ENCODE results near the gene NLGN3. TPM values are rescaled to one million over a fixed set of nuclear protein-coding genes. Genes with fewer than 3 reads are reported as not detected.
A peak's percentile ranks its signal among the peaks of the same experiment; 100 is the strongest.

Gene NLGN3
- total RNA-seq, 2 experiments from 2014 or later: 3.4 to 4.3 TPM

- H3K27ac Mint-ChIP-seq: peak overlapping the region; percentile 94
- peak overlapping the region; percentile 83 for H3K4me3 ChIP-seq (ENCODE audit: low read length)
- H3K4me1 Mint-ChIP-seq (ENCODE audit: low read depth): peaks cover 42% of the 10 kb centered on the region
Observed at GRCh38 chrX:71117358-71117757, 27.3 kb upstream of the NLGN3 start.

GRCh38 chrX:71118032-71118984 is 26.3 kb upstream of the NLGN3 start, which contains the start of gene MED12:
TSS of gene MED12 (plus strand) at chrX:71118596. CDS start at chrX:71118755, 159 bp downstream.
- ChIA-PET CTCF (interaction anchor here (1.0 to 2.3 kb wide), 3 partner anchors 10 to 19 kb away, joined by 4 to 10 read pairs (median 4); no protein-coding TSS in a partner anchor), POLR2A (interaction anchor here (1.0 to 4.4 kb wide), 13 partner anchors 8 to 414 kb away, joined by 3 to 73 read pairs (median 9); partner anchors contain the start of genes CXorf65, FOXO4, IL2RG and NONO)
- ATAC-seq (ENCODE audit: poor library complexity): peak; percentile 95
- H3K27ac Mint-ChIP-seq: peak within 1 kb of the TSS; percentile 94
- H3K27me3 Mint-ChIP-seq: no peaks in the 10 kb centered on the region
- Histone ChIP-seq H3K36me3 (ENCODE audit: insufficient read depth, low read length) (peaks cover 33% of the 10 kb centered on the region), H3K27me3 (ENCODE audit: control insufficient read depth in 1 of 2, insufficient read depth in 2 of 2, low read length in 2 of 2) (no peaks in the 10 kb centered on the region), H3K27ac (ENCODE audit: low read depth in 1 of 2, low read length in 2 of 2) (peak within 1 kb of the TSS; percentile 77 to 86), H3K4me3 (ENCODE audit: low read length) (peak within 1 kb of the TSS; percentile 83), H3K9me3 (ENCODE audit: control insufficient read depth in 1 of 2, insufficient read depth in 1 of 2, low read length in 2 of 2) (no peaks in the 10 kb centered on the region), H3K4me1 (ENCODE audit: insufficient read depth, low read length) (peaks cover 40% of the 10 kb centered on the region)
- DNase-seq: peak; percentile 63 to 89 (median 76)
- H3K36me3 Mint-ChIP-seq (ENCODE audit: low read depth): peaks cover 34% of the 10 kb centered on the region
- TF ChIP-seq CTCF (IDR thresholded peaks at IDR 0.05): no peak
- H3K4me3 Mint-ChIP-seq: peak within 1 kb of the TSS; percentile 93
- intact Hi-C loops (cut with DNase I, micrococcal nuclease): no loop called here
- H3K9me3 Mint-ChIP-seq: no peaks in the 10 kb centered on the region
- H3K4me1 Mint-ChIP-seq (ENCODE audit: low read depth): peaks cover 36% of the 10 kb centered on the region

More at GRCh38 chrX:71117358-71117757, 27.3 kb upstream of the NLGN3 start:
- Histone ChIP-seq H3K27ac (ENCODE audit: low read depth in 1 of 2, low read length in 2 of 2) (peak overlapping the region; percentile 40 to 86), H3K9me3 (ENCODE audit: control insufficient read depth in 1 of 2, insufficient read depth in 1 of 2, low read length in 2 of 2) (no peaks in the 10 kb centered on the region), H3K36me3 (ENCODE audit: insufficient read depth, low read length) (peaks cover 24% of the 10 kb centered on the region), H3K4me1 (ENCODE audit: insufficient read depth, low read length) (peaks cover 48% of the 10 kb centered on the region), H3K27me3 (ENCODE audit: control insufficient read depth in 1 of 2, insufficient read depth in 2 of 2, low read length in 2 of 2) (no peaks in the 10 kb centered on the region)
- Mint-ChIP-seq H3K9me3 (no peaks in the 10 kb centered on the region), H3K36me3 (ENCODE audit: low read depth) (peaks cover 25% of the 10 kb centered on the region), H3K27me3 (no peaks in the 10 kb centered on the region), H3K4me3 (peak overlapping the region; percentile 45)
- no peak for TF ChIP-seq CTCF (IDR thresholded peaks at IDR 0.05)
- ChIA-PET CTCF (interaction anchor here (1.6 to 2.3 kb wide), 2 partner anchors 11 to 18 kb away, joined by 4 to 10 read pairs; no protein-coding TSS in a partner anchor), POLR2A (interaction anchor here (1.0 to 4.4 kb wide), 6 partner anchors 12 to 249 kb away, joined by 3 to 73 read pairs (median 21); partner anchors contain the start of genes CXorf65, FOXO4, NONO and TAF1)
- intact Hi-C loops (cut with DNase I, micrococcal nuclease): no loop called here
- DNase-seq (no peak), ATAC-seq (ENCODE audit: poor library complexity) (no peak)

GRCh38 chrX:71118985-71119535 is 25.6 kb upstream of the NLGN3 start:
- no peak for TF ChIP-seq CTCF (IDR thresholded peaks at IDR 0.05)
- Mint-ChIP-seq H3K27me3 (no peaks in the 10 kb centered on the region), H3K9me3 (no peaks in the 10 kb centered on the region), H3K36me3 (ENCODE audit: low read depth) (peaks cover 41% of the 10 kb centered on the region), H3K4me3 (peak overlapping the region; percentile 93), H3K4me1 (ENCODE audit: low read depth) (peaks cover 33% of the 10 kb centered on the region), H3K27ac (peak overlapping the region; percentile 94)
- intact Hi-C loops (cut with DNase I, micrococcal nuclease): no loop called here
- Histone ChIP-seq H3K36me3 (ENCODE audit: insufficient read depth, low read length) (peaks cover 41% of the 10 kb centered on the region), H3K4me3 (ENCODE audit: low read length) (peak overlapping the region; percentile 83), H3K27ac (ENCODE audit: low read depth in 1 of 2, low read length in 2 of 2) (peak overlapping the region in 1 of 2 donors; percentile 86), H3K27me3 (ENCODE audit: control insufficient read depth in 1 of 2, insufficient read depth in 2 of 2, low read length in 2 of 2) (no peaks in the 10 kb centered on the region), H3K4me1 (ENCODE audit: insufficient read depth, low read length) (peaks cover 33% of the 10 kb centered on the region), H3K9me3 (ENCODE audit: control insufficient read depth in 1 of 2, insufficient read depth in 1 of 2, low read length in 2 of 2) (no peaks in the 10 kb centered on the region)
- DNase-seq (no peak), ATAC-seq (ENCODE audit: poor library complexity) (peak; percentile 18)
- POLR2A ChIA-PET: interaction anchor here (1.1 to 4.4 kb wide), 12 partner anchors 8 to 414 kb away, joined by 3 to 73 read pairs (median 12); partner anchors contain the start of genes CXorf65, FOXO4, IL2RG and OGT
- CTCF ChIA-PET: interaction anchor here (1.0 to 2.3 kb wide), 3 partner anchors 10 to 20 kb away, joined by 4 to 10 read pairs (median 4); no protein-coding TSS in a partner anchor
